Cortex of kidney (tissue), 1 donor: Measurements from ENCODE around the gene FAM83F.
"Not testable (repeated sequence)": the region's sequence is repeated elsewhere in the genome, so short reads cannot be mapped to it uniquely, and the experiment has no call there.

ENCODE experiments used
- DNase-seq: peaks from one replicate; lab custom pipeline; 2025; lab: John Stamatoyannopoulos, UW

FAM83F gene

DNA sequence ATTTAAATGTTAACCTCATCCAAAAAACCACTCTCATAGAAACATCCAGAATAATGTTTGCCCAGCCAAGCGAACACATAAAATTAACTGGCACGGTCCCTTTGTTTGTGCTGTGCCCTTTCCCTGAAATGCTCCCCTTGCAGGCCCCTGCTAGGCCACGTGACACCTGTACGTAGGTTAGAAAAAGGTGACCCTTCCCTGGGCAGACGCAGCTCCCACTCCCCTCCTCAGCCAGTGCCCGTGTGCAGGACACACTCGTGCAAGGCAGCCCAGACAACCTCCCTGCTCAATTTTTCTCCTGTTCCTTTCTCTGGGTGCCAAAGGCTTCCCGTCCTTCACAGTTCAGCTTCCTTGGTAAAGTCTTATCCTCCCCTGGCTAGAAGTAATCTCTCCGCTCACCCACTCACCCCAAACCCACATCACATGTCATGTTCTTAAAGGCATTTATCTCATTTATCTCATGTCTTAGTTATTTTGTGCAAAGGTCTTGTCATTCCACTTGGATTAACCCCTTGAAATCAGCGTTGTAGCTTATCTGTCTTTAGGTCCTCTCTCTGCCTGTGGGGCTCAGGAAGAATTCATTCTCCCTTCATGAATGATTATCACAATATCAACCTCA lies 20.7 kb downstream of the FAM83F start:
- no peak for DNase-seq

DNA sequence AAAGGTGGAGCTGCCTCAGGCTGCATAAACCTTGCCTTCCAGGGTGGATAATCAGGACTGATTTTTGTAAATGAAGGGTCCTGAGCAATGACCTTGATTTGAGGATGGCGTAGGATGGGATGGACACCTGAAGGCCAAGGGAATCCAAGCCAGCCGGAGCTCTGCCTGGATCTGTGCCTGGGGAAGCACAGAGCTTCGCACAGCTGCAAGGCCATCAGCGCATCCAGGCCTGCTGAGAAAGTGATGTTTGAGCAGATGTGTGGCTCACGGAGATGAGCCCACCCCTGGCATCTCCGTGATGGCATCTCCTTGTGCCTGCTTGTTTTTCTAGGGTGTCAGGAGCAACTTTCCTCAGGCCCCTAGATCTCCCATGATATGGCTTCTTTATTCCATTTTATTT lies 23.3 kb downstream of the FAM83F start:
- no peak for DNase-seq

DNA sequence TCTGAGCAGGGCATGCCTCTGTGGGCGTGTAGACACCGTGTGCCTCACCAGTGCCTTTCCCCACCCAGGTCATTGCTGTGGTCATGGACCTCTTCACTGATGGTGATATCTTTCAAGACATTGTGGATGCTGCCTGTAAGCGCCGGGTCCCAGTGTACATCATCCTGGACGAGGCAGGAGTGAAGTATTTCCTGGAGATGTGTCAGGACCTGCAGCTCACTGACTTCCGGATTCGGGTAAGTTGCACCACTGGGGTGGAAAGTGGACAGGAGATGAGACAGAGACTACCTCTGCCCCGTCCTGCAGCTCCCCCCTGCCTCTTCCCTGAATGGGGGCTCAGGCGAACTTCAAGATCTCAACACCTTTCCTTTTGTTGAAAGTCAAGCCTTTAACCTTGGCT lies 24.3 kb downstream of the FAM83F start:
- DNase-seq, result no peak

DNA sequence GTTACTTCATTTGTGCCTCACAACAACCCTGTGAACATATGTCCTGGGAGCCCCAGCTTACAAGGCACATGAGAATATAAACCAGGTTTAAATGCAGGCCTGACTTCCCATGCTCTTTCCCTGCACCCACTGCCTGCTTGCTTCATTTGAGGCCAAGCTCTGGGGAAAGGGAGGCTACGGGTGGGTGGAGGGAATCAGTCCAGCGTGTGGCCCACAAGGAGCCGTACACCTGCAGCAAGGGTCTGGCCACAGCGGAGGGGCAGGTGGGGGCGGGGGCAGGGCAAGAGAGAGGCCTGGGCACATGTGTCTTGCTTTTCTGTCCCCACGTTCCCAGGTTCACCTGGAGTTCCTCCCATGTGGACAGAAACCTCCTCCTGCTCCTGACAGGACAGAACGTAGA lies 26.2 kb downstream of the FAM83F start:
- DNase-seq, result no peak

DNA sequence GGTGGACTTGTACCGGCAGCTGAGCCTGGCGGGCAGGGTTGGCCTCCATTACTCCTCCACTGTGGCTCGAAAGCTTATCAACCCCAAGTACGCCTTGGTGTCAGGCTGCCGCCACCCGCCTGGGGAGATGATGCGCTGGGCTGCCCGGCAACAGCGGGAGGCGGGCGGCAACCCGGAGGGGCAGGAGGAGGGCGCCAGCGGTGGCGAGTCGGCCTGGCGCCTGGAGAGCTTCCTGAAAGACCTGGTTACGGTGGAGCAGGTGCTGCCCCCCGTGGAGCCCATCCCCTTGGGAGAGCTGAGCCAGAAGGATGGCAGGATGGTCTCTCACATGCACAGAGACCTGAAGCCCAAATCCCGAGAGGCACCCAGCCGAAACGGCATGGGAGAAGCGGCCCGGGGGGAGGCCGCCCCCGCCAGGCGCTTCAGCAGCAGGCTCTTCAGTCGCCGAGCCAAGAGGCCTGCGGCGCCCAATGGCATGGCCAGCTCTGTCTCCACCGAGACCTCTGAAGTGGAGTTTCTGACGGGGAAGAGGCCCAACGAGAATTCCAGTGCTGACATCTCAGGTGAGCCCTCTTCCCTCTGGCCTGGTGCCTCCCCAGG lies 26.7 kb downstream of the FAM83F start:
- DNase-seq, result no peak

DNA sequence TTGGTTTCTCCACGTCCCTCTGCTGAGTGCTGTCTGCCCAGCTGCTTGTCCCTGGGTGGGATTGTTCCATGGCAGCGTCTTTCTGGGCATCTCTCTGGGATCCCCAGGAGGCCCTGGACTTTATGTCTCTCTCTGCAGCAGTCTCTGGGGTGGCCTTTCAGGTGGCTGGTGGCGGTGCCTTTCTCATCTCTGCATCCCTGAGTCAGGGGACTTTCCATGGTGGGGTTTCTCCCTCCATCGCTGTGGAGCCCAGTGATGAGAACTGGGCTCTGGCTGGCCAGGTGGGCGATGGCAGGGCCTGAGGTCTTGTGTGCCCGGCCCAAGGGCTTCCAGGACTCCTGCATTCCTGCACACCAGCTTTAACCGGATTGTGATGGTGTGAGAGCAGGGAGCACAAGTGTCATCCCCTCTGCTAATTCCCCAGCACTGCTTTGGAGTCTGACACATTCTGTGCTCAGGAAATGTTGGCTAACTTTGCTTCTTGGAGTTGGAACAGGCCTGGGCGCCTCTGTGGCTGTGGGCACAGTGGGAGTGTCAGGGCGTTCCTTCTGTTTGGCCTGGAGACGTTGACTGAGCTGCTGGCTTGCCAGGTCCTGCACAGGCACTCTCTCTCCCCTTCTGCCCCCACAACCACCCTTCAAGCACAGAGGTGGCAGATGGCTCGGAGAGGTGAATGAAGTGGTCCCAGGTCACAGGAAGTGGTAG lies 27.9 kb downstream of the FAM83F start:
- DNase-seq, result no peak

DNA sequence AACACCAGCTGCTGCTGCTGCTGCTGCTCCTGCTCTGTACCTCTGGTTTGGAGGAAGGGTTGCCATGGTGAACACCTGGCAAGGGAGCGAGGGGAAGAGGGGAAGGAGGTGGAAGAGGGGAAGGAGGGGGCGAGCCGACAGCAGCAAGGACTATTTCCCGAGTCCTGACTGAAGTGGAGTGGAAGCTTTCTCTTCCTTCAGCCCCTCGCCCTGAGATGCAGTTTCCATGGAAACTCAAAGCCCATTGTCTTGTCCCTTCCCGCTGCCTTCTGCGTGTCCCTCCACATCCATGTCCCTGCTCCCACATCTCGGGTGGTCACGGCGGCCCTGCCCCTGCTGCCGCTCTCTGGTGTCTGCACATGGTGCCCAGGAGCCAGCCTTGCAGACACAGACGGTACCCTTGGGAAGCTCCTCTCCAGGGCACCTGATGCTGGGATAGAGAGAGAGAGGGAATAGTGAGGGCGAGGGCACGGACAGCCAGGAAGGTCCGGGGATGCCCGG lies 28.6 kb downstream of the FAM83F start:
- no peak for DNase-seq

DNA sequence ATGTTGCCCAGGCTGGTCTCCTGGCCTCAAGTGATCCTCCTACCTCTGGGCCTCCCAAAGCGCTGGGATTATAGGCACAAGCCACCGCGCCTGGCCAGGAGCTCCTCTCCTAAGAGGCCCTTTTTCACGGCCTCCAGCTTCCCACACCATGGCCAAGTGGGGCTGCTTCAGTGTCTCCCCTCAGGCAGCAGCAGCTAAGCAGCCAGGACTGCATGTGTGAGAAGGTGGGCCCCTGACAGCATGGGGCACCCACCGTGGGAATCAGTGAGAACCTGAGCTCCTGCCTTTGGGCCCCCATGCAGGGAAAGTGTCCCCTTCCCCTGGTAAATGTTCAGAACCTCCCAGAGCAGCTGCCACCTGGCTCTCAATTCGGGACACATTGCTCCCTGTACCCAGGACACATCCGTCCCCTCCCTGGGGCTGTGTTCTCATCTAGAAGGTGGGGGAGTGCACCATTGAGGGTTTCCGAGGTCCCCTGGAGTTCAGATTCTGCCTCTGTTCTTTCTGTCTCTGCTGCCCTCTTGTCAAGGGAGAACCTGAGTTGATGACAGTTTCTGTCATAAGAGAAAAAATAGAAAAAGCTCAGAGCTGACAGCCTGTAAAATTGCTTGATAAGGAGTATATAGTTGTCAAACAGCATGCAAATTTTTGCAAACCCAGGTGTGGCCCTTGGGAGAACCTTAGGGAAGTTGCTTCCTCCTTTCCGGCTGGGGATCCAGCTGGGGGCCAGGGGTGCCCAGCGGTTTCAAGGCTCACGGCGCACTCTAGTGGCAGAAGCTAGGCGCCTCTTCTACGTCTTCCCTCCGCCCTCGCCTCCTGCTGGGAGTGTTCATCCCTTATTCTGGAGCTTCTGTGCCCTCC lies 29.7 kb downstream of the FAM83F start:
- no peak for DNase-seq

DNA sequence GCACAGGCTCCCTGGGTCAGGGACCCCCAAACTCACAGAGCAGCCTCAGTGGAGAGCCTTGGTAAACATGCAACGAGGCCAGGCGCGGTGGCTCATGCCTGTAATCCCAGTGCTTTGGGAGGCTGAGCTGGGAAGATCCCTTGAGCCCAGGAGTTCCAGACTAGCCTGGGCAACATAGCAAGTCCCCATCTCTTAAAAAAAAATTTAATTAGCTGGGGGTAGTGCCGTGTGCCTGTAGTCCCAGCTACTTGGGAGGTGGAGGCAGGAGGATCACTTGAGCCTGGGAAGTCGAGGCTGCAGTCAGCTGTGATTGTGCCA lies 30.3 kb downstream of the FAM83F start:
- DNase-seq, result not testable (repeated sequence)

DNA sequence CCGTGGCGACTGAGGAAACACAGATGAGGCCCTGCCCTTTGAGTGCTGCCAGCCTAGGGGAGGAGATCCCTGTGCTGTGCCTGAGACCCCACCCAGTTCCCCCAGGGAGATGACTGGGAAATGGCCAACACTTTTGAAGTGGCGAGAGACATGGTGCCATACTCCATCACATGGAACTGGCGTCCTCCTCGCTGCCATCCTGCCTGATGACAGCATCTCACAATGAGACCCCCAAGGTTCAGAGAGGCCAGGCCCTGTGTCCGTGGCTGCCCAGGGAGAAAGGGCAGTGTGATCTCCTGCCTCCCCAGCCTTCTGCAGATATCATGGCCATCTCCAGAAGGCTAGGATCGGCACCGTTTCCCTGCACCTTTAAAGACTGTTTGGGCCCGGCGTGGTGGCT lies 31.1 kb downstream of the FAM83F start:
- DNase-seq, result no peak

DNA sequence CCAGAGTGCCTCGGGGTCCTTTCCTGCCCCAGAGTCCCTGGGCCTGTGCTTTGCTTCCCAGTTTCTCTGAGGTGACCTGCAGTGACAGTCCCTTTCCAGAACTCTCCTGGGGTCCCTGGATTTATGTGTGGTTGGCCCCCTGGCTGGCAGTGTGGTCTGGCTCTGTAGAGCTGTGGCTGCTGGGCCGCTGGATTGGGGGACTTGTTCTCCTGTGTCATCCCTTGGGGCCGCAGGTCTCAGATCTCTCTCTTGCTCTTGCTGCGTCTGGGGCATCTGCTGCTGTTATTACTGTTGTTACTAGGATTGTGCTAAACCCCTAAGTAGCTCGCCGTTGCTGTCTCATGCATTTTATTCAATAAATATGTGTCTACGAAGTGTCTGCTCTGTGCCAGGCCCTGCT lies 31.9 kb downstream of the FAM83F start:
- DNase-seq, result no peak

DNA sequence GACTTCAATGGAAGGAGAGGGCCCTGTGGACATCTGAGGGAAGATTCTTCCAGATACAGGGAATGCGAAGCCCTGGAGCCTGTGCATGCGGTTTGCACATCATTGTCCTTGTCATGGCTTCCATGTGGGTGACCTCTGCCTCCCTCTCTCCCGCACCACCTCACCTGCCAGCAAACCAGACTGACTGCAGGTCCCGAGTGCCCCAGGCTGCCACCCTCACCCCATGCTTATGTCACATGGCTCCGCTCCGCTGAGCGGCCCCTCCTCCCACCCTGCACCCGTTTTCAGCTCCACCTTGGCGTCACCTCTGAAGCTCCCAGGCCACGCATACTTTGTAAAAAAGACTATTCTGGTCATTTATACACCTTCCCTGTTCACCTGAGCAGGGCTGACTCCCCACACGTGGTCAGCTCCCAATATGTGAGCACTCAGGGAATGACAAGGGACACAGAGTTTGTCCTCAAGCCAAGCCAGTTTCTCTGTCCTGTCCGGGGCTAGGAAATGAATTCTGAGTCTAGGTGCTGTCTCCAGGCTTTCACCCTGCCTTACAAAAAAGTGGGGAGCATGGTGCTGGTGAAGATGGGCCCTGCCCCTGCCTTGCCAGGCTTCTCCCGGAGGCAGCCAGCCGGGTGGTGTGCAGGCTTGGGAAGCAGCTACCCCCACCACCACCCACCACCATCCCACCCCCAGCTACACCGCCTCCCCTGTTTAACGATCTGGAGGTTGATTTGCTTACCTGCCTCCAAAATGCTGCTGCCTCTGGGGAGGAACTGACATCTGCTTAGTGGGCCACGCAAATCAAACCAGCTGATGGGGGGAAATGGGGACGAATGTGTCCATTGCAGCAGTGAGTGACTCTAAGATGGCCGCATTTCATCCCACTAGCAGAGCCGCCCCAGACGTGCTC lies 32.7 kb downstream of the FAM83F start:
- no peak for DNase-seq

DNA sequence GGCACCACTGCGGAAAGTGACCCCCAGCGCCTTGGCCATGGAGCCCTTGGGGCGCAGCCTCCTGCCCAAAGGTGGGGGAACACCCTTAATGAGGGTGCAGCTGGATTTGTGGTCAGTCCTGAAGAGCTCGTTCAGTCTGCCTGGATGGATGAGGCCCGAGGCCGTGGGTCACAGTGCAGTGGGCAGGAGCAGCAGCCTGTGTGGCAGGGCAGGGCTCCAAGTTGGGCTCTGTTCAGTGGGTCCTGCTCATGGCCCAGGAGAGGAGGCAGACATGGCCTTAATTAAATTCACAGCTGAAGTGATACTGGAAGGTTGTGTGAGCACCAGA lies 33.3 kb downstream of the FAM83F start:
- DNase-seq, result no peak

DNA sequence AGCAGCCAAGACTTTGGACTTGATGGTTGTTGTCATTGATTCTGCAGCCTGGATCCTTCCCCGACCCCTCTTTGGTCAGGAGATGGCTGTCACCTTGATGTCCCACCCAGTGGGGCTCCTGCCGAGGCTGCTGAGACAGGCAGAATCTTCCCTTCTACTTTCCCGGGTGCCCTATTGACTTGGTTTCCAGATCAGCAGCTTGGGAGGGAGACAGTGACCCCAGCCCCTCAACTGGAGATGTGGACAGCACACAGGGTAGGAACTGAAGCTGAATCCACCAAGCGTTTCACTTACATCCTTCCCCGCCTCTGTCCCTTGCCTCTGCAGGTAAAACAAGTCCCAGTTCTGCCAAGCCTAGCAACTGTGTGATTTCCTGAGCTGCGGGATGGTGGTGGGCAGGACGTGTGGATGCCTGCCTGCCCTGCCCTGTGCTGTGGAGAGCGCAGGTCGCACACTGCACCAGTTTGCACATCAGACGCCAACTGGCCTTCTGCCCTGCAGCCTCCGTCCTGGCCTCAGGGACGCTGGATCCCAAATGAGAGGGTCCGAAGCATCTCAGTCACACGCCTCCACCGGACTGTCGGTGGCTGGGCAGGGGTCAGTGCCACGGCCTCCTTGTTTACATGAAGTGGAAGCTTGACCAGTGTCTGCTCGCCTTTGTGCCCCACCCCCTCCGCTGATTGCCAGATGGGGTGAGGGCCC lies 34.6 kb downstream of the FAM83F start:
- no peak for DNase-seq

DNA sequence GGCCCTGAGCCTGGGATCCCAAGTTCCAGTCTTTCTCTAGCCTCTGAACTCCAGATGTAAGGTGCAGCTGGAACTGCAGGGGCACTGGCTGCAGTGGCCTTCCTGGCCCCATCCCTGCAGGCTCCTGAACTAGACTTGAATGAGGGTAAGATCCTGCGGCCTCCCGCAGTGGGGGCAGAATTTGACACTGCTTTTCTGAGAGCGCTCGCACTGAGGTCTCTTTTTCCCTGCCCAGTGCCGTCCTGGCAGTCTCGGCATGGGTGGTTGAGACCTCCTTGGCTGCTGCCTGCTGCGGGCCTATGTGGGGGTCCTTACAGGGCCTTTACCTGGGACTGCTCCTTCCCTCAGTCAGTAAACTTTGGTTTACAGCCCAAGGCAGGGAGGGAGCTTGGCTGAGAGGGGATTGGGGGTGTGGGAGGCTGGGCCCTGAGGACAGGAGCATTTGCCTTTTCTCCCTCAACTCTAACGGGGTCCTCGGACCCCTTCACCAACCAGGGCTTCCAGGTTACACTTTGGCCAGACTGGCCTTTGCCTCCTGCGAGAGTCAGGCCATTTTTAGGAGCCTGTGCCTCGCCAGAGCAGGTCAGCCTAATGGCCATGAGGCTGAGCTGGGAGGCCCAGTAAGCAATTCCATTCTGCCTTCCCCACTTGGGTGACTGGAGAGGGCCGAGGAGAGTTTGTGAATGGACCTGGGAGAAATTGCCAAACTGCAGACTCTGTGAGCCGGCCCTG lies 35.4 kb downstream of the FAM83F start:
- no peak for DNase-seq

DNA sequence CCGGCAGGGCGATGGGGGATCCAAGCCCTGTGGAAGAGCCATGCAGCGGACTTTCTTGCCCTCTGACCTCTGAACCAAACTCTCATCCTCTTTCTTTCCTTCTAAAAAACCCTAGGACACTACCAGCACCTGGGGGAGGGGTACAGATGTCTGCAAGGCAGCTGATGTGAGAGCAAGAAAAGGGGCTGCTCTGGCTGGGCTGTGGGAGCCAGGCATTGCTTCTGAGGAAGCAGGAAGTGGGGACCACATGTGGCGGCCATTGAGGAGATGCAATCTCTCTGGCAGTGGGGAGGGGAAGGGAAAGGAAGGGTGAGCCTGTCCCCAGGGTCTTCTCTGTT lies 36.0 kb downstream of the FAM83F start:
- no peak for DNase-seq

DNA sequence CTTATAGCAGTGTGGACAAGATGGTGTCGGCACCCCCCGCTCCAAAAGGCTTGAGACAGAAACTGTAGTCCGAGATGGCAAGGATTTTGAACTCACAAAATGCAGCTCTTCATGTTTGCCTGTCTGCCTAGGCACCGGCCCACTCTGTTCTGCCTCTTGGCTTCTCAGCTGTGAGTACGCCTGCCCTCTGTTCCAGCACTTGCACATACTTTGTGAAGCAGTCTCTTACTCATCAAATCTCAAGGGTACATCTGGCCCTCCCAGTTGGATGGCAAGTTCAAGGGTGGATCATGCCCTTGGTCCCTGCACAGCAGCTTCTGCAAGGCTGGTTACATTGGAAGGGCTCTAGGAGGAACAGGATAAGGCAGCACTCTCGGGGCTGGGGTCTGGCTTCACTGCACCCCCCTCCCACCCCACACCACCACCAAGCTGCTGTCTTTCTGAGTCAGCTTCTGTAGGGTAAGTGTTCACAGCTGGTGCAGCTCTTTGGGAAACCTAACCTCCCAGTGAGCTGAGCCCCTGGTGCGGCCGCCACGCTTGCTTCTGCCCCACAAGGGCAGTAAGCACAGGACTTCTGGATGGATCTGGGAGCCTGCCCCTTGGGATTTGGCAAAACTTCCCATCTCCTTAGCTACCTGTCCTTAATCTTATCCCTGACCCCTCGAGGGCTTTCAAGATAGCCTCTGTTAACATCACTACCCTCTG lies 37.2 kb downstream of the FAM83F start:
- DNase-seq, result no peak

DNA sequence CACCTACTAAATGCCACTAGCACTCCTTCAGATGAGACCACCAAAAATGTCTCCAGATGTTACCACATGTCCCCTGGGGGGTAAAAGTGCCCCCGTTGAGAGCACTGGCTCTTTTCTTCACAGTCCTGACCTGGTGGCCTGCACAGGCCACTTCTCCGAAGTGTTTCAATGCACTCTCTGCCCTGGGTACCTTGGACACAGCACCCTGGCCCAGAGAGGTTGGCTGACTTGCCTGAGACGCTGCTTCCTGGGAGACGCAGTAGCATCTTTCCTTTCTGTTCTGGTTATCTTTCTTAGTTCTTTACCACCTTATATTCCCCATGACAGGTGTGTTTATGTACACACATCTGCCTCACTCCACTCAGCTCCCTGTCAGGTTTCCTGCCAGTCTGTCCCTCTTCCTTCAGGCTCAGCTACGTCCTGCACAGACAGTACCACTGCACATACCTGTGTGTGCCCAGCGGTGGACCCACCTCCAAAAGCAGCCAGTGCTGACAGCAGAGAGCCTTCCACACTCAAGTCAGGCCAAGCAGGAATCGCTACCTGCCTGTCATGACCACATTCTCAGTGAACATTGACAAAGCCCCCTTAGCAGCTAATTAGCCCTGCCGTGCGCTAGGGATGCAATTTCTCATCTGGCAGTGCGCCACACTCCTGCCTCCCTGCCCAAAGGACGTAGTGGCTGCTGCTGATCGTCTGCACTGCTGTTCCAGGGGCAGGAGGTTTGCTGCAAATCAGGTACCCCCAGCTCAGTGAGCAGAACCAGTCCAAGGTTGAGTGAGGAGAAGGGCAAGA lies 39.0 kb downstream of the FAM83F start:
- DNase-seq, result no peak

DNA sequence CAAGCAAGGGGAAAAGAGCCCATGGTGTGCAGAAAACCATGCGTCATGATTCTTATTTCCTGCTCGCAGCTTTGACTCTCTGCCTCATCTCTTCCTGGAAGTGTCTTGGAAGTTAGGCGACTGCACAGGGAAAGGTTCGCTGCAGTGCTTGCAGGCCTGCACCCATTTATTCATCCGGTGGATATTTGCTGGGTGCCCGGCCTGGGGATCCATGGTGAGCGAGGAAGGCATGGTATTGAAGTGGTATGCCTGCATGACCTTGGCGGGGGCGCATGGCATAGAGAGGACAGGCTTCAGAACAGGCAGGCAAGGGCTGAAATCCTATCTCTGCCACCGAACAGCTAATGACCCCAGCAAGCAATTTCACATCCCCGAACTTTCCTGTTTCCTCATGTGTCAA lies 40.6 kb downstream of the FAM83F start:
- no peak for DNase-seq
